B cell (primary cell): Measurements from ENCODE around the gene SMAP1.

Experiments used
- EZH2 ChIP-seq: IDR thresholded peaks from 2 replicates; pipeline ENCODE4 v1.6.1; 2012; ENCODE audit warnings: borderline replicate concordance, low read depth, mild to moderate bottlenecking, moderate library complexity, low read length; ENCODE audit not compliant: insufficient read depth, poor library complexity, severe bottlenecking
- TF ChIP-seq, protein P1 (sequence below): fragments of 200-600 bp; IDR thresholded peaks from one replicate; pipeline ENCODE4 v1.8.0; 2022; ENCODE audit warnings: antibody characterized with exemption, mild to moderate bottlenecking

DNA sequence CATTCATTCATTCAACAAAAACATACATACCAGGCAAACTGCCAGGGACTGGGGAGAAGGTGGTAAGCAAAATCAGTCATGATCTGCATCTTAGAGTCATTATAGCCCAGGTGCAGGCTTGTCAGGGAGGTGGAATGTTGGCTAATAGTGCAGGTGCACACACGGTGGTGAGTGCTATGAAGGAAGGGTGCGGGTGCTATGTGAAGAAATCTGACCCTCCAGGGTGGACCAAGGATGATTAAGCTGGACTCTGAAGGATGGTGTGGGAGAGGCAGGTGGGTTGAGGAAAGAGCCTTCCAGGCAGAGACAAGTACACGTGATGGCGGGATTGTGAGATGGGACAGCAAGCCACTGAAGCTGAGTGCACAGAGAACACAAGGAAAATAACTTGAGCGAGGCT is 211.8 kb downstream of the SMAP1 start:
- TF ChIP-seq, protein P1, sequence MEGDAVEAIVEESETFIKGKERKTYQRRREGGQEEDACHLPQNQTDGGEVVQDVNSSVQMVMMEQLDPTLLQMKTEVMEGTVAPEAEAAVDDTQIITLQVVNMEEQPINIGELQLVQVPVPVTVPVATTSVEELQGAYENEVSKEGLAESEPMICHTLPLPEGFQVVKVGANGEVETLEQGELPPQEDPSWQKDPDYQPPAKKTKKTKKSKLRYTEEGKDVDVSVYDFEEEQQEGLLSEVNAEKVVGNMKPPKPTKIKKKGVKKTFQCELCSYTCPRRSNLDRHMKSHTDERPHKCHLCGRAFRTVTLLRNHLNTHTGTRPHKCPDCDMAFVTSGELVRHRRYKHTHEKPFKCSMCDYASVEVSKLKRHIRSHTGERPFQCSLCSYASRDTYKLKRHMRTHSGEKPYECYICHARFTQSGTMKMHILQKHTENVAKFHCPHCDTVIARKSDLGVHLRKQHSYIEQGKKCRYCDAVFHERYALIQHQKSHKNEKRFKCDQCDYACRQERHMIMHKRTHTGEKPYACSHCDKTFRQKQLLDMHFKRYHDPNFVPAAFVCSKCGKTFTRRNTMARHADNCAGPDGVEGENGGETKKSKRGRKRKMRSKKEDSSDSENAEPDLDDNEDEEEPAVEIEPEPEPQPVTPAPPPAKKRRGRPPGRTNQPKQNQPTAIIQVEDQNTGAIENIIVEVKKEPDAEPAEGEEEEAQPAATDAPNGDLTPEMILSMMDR: no peak
- TF ChIP-seq EZH2: no peak
